CD14-positive monocyte (primary cell): ENCODE data around the gene CDH13. TPM values are rescaled to one million over a fixed set of nuclear protein-coding genes. Genes with fewer than 3 reads are reported as not detected.
A peak's percentile ranks its signal among the peaks of the same experiment; 100 is the strongest.

Source experiments
- DNase-seq, 3 donors: peaks; one replicate each; pipeline ENCODE4 v3.0.0-alpha.2; 2011 to 2022
- H2AFZ ChIP-seq: 2 replicates; pipeline ENCODE4 v1.6.0; 2012; ENCODE audit warnings: mild to moderate bottlenecking, low read depth, low read length, inconsistent platforms; ENCODE audit not compliant: insufficient read depth, poor library complexity, severe bottlenecking
- H3K27ac ChIP-seq, 2 donors: 1 replicate in 1 of 2; 2 replicates in 1 of 2; pipeline ENCODE4 v1.5.1; 2012 to 2013; ENCODE audit warnings: low read length in 2 of 2, control low read depth in 1 of 2, inconsistent platforms in 1 of 2, low read depth in 1 of 2, mild to moderate bottlenecking in 1 of 2
- H3K27me3 ChIP-seq, 2 donors: one replicate each; pipeline versions ENCODE4 v1.6.0 to v1.6.1; 2011 to 2013; ENCODE audit warnings: low read length in 2 of 2; ENCODE audit not compliant: control insufficient read depth in 2 of 2, insufficient read depth in 2 of 2
- H3K36me3 ChIP-seq, 2 donors: replicated peaks in 1 of 2; 1 replicate in 1 of 2; 2 replicates in 1 of 2; pipeline versions ENCODE4 v1.5.1 to v1.6.1; 2012 to 2013; ENCODE audit warnings: low read length in 2 of 2, control low read depth in 1 of 2, inconsistent platforms in 1 of 2, mild to moderate bottlenecking in 1 of 2; ENCODE audit not compliant: insufficient read depth in 2 of 2, control insufficient read depth in 1 of 2
- H3K4me1 ChIP-seq, 2 donors: 1 replicate in 1 of 2; 2 replicates in 1 of 2; pipeline versions ENCODE4 v1.5.1 to v1.6.1; 2012 to 2013; ENCODE audit warnings: low read length in 2 of 2, control low read depth in 1 of 2, inconsistent platforms in 1 of 2, mild to moderate bottlenecking in 1 of 2, moderate library complexity in 1 of 2; ENCODE audit not compliant: insufficient read depth in 2 of 2, control insufficient read depth in 1 of 2
- H3K4me2 ChIP-seq: replicated peaks from 2 replicates; pipeline ENCODE3; 2012; ENCODE audit warnings: low read length, moderate library complexity, mild to moderate bottlenecking; ENCODE audit not compliant: poor library complexity, severe bottlenecking; ENCODE audit errors: extremely low read depth
- H3K4me3 ChIP-seq, 3 experiments: fragments of 200-600 bp in 1 of 3; sonication (generic) in 1 of 3; replicated peaks in 1 of 3; 1 replicate in 2 of 3; 2 replicates in 1 of 3; pipeline ENCODE4 v1.5.1; 2011 to 2013; ENCODE audit warnings: low read length in 3 of 3, mild to moderate bottlenecking in 3 of 3, control low read depth in 2 of 3, low read depth in 2 of 3, inconsistent platforms in 1 of 3, moderate library complexity in 1 of 3
- H3K79me2 ChIP-seq: 2 replicates; pipeline ENCODE4 v1.6.0; 2012; ENCODE audit warnings: mild to moderate bottlenecking, control low read depth, inconsistent platforms, low read length, moderate library complexity; ENCODE audit not compliant: insufficient read depth
- H3K9ac ChIP-seq: 2 replicates; pipeline ENCODE4 v1.6.0; 2017; ENCODE audit warnings: low read length, mild to moderate bottlenecking; ENCODE audit not compliant: insufficient read depth, poor library complexity, severe bottlenecking
- H3K9me3 ChIP-seq, 2 donors: replicated peaks in 1 of 2; 1 replicate in 1 of 2; 2 replicates in 1 of 2; pipeline versions ENCODE4 v1.5.1 to v1.6.1; 2012 to 2013; ENCODE audit warnings: low read length in 2 of 2, control low read depth in 1 of 2; ENCODE audit not compliant: control insufficient read depth in 1 of 2, insufficient read depth in 1 of 2
- H4K20me1 ChIP-seq: 2 replicates; pipeline ENCODE4 v1.6.0; 2012; ENCODE audit warnings: mild to moderate bottlenecking, low read length, control low read depth, moderate library complexity; ENCODE audit not compliant: insufficient read depth
- H3K27ac Mint-ChIP-seq, 7 donors: one replicate each; pipeline ENCODE4 v1.8.0; 2020; ENCODE audit warnings: mild to moderate bottlenecking in 7 of 7, mixed read lengths in 7 of 7, moderate library complexity in 6 of 7, inconsistent platforms in 2 of 7
- H3K27me3 Mint-ChIP-seq, 3 donors: one replicate each; pipeline ENCODE4 v1.8.0; 2021 to 2022; ENCODE audit warnings: low read depth in 3 of 3, mild to moderate bottlenecking in 3 of 3, mixed read lengths in 3 of 3, moderate library complexity in 3 of 3, inconsistent platforms in 1 of 3
- H3K36me3 Mint-ChIP-seq, 2 donors: one replicate each; pipeline ENCODE4 v1.8.0; 2020; ENCODE audit warnings: mixed read lengths in 2 of 2, inconsistent platforms in 1 of 2, mild to moderate bottlenecking in 1 of 2
- H3K4me1 Mint-ChIP-seq: one replicate; pipeline ENCODE4 v1.8.0; 2020; ENCODE audit warnings: mild to moderate bottlenecking, mixed read lengths
- H3K4me3 Mint-ChIP-seq, 2 donors: one replicate each; pipeline ENCODE4 v1.8.0; 2020; ENCODE audit warnings: mild to moderate bottlenecking in 2 of 2, mixed read lengths in 2 of 2, moderate library complexity in 1 of 2
- H3K9me3 Mint-ChIP-seq, 7 donors: one replicate each; pipeline ENCODE4 v1.8.0; 2020 to 2022; ENCODE audit warnings: mixed read lengths in 7 of 7, mild to moderate bottlenecking in 6 of 7, moderate library complexity in 6 of 7, inconsistent platforms in 2 of 7
- WGBS: methylation state at CpG from one replicate; pipeline ENCODE4 v1.1.5; 2013; ENCODE audit warnings: missing lambda C conversion rate; ENCODE audit not compliant: insufficient coverage; 5-methylcytosine and 5-hydroxymethylcytosine counted together
- intact Hi-C, 2 donors: fragments of 100-400 bp; cut with micrococcal nuclease; formaldehyde crosslinking; loops; one replicate each; pipeline versions ENCODE4 v1.15.0 to v1.15.1; 2023
- polyA plus RNA-seq, 3 donors: library from polyadenylated mRNA; depleted of rRNA in 1 of 3; unstranded in 2 of 3; stranded (reverse) in 1 of 3; fragments of 300-500 nt in 2 of 3; fragments of >200 nt in 1 of 3; fragmentation: Illumina TruSeq in 2 of 3; gene quantifications; 1 replicate in 2 of 3; 2 replicates in 1 of 3; pipeline ENCODE4 v1.2.3, GENCODE V29; 2012 to 2021
- TF ChIP-seq, protein P1 (sequence below): fragments of 200-600 bp; IDR thresholded peaks from one replicate; pipeline ENCODE4 v1.8.0; 2022; ENCODE audit warnings: antibody characterized with exemption, mild to moderate bottlenecking

The CDH13 gene
- polyA plus RNA-seq, 3 donors: 0.13 to 0.19 TPM; not detected in 1

DNA sequence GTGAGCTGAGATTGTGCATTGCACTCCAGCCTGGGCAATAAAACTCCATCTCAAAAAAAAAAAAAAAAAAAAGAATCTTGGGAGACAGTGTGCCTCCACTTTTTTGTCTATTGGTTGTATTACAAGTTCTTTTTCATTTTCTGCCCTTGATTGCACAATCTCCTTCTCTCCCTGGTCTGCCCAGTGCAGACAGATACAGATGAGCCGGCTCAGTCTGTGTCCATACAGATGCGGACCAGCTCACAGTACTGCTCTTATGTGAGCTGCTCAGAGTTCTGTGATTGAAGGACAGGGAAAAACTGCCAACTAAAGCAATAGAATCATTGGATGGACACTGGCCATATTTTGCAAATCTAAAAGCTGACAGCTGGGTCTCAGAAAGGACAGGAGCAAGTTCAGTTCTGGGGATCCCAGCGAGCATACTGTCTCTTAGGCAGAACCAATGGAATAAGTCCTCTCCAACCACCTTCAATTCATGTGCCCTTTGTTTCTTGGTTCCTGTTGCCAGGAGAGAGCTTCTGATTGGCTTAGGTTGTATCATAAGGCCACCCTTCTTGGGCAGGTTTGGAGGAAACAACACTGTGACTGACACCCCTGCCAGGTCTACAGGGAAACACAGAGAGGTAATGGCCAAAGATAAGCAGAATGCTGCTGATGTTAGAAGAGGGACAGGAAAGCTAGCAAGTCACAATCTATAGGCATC is 685.4 kb downstream of the CDH13 start:
- Histone ChIP-seq H3K9ac (no peak overlapping the region), H2AFZ (no peak overlapping the region), H3K9me3 (no peaks in the 10 kb centered on the region), H3K27ac (no peak overlapping the region), H3K4me1 (no peaks in the 10 kb centered on the region), H3K79me2 (no peaks in the 10 kb centered on the region), H4K20me1 (no peaks in the 10 kb centered on the region), H3K36me3 (no peaks in the 10 kb centered on the region), H3K4me2 (no peak overlapping the region), H3K4me3 (no peak overlapping the region), H3K27me3 (no peaks in the 10 kb centered on the region)
- Mint-ChIP-seq H3K4me1 (no peaks in the 10 kb centered on the region), H3K27ac (no peak overlapping the region), H3K4me3 (peak overlapping the region in 1 of 2 donors; percentile 5), H3K27me3 (peaks cover 0 to 9% (median 4%) of the 10 kb centered on the region in 3 donors), H3K36me3 (no peaks in the 10 kb centered on the region), H3K9me3 (peaks cover 0 to 8% (median 6%) of the 10 kb centered on the region in 7 donors)
- intact Hi-C loops: no loop called here
- TF ChIP-seq, protein P1, sequence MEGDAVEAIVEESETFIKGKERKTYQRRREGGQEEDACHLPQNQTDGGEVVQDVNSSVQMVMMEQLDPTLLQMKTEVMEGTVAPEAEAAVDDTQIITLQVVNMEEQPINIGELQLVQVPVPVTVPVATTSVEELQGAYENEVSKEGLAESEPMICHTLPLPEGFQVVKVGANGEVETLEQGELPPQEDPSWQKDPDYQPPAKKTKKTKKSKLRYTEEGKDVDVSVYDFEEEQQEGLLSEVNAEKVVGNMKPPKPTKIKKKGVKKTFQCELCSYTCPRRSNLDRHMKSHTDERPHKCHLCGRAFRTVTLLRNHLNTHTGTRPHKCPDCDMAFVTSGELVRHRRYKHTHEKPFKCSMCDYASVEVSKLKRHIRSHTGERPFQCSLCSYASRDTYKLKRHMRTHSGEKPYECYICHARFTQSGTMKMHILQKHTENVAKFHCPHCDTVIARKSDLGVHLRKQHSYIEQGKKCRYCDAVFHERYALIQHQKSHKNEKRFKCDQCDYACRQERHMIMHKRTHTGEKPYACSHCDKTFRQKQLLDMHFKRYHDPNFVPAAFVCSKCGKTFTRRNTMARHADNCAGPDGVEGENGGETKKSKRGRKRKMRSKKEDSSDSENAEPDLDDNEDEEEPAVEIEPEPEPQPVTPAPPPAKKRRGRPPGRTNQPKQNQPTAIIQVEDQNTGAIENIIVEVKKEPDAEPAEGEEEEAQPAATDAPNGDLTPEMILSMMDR: no peak
- no peak for DNase-seq
- no CpG with 5 or more reads among the region's 3 CpGs for WGBS

DNA sequence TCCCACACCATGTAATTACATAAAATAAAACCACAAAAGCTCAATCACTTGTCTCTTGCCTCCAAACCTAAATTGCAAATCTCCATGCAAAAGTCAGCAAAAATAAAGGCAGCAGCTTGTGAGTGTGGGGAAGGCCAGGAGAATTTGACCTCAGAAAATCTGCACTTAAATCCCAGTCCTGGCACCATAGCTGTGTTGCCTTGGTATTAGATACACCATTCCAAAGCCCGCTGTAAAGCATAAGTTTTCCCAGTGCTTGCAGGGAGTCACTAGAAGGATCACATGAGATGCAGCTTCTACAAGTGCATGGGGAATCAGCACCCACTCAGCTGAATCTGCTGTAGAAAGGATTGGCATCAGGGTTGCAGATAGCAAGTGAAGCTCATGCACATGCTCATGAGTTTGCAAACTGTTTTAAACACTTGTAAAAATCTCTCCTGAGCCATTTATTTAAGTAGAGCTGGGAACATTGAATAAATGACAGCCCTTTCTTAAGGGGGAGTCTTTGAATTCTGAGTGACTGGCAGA is 686.0 kb downstream of the CDH13 start:
- no peaks in the 10 kb centered on the region for H3K4me1 Mint-ChIP-seq
- no peak overlapping the region for H3K4me3 Mint-ChIP-seq
- Histone ChIP-seq H3K9ac (no peak overlapping the region), H3K4me3 (no peak overlapping the region), H2AFZ (no peak overlapping the region), H3K36me3 (no peaks in the 10 kb centered on the region), H3K79me2 (no peaks in the 10 kb centered on the region), H3K27me3 (no peaks in the 10 kb centered on the region), H3K27ac (no peak overlapping the region), H4K20me1 (no peaks in the 10 kb centered on the region), H3K4me1 (no peaks in the 10 kb centered on the region), H3K4me2 (no peak overlapping the region), H3K9me3 (no peaks in the 10 kb centered on the region)
- peaks cover 0 to 9% (median 4%) of the 10 kb centered on the region in 3 donors for H3K27me3 Mint-ChIP-seq
- no peak for DNase-seq
- H3K9me3 Mint-ChIP-seq: peaks cover 0 to 8% (median 6%) of the 10 kb centered on the region in 7 donors
- H3K27ac Mint-ChIP-seq: no peak overlapping the region
- TF ChIP-seq, protein P1: no peak
- WGBS: 100% methylated on average over 1 of the region's 1 CpG
- H3K36me3 Mint-ChIP-seq: no peaks in the 10 kb centered on the region
- intact Hi-C loops: no loop called here
